ENCODE data around the gene CACNB4. TPM values are rescaled to one million over a fixed set of nuclear protein-coding genes. Genes with fewer than 3 reads are reported as not detected.

The CACNB4 gene
- total RNA-seq, 4 donors from 2014 or later, result 0.88 to 4.6 (median 2.6) TPM

DNA sequence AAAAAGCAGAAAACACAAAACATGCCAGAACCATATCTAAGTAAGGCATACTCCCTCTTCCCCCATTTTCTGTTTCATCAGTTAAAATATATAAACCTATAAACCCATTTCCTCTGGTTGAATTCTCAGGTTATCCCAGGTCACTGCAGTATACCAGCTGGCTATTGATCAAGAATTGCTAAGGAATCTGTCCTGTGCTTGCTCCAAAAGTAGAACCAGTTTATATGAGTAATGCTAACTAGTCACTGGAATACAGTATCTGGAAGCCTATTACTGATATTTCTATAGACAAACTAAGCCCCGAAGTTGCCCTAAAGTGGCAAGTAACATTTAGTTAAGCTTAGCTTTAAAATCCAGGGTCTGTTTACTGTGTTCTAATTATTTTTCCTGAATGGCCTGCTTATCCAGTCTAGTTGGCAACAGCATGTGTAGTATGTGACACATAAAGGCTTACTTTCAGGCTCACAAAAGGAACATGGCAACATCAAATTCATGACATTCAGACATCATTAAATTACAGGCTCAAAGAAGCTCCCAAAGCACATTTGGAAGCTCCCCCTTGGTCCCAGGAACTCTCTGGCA, 167.7 kb downstream of the CACNB4 start:
- no peak for DNase-seq

DNA sequence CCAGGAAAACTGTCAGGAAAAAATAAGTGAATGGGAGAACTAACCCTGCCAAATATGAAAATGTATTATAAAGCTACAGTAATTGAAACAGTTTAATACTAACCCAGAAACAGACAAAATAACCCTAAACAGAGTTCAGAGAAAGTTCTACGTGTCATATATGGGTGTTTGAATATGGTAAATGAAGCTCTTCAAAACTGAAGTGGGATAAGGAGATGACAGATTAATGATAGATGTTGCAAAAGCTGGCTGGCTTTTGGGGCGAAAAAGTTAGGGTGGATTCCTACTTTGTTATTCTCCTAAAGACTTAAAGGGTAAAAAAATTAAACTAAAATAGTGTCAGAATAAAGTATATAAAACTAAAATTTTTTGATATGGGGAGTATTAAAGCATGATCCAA, 168.8 kb downstream of the CACNB4 start:
- TF ChIP-seq, protein P1, sequence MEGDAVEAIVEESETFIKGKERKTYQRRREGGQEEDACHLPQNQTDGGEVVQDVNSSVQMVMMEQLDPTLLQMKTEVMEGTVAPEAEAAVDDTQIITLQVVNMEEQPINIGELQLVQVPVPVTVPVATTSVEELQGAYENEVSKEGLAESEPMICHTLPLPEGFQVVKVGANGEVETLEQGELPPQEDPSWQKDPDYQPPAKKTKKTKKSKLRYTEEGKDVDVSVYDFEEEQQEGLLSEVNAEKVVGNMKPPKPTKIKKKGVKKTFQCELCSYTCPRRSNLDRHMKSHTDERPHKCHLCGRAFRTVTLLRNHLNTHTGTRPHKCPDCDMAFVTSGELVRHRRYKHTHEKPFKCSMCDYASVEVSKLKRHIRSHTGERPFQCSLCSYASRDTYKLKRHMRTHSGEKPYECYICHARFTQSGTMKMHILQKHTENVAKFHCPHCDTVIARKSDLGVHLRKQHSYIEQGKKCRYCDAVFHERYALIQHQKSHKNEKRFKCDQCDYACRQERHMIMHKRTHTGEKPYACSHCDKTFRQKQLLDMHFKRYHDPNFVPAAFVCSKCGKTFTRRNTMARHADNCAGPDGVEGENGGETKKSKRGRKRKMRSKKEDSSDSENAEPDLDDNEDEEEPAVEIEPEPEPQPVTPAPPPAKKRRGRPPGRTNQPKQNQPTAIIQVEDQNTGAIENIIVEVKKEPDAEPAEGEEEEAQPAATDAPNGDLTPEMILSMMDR (IDR thresholded peaks at IDR 0.05), result no peak
- Histone ChIP-seq H3K27ac (no peak overlapping the region), H3K4me1 (no peaks in the 10 kb centered on the region), H3K4me3 (no peak overlapping the region), H3K27me3 (no peaks in the 10 kb centered on the region), H3K36me3 (no peaks in the 10 kb centered on the region), H3K9me3 (no peaks in the 10 kb centered on the region)
- no peak for DNase-seq

More for the DNA sequence above, 167.7 kb downstream of the CACNB4 start:
- Histone ChIP-seq H3K36me3 (no peaks in the 10 kb centered on the region), H3K9me3 (no peaks in the 10 kb centered on the region), H3K4me1 (no peaks in the 10 kb centered on the region), H3K4me3 (no peak overlapping the region), H3K27ac (no peak overlapping the region), H3K27me3 (no peaks in the 10 kb centered on the region)
- TF ChIP-seq, protein P1 (IDR thresholded peaks at IDR 0.05), result no peak
- no peak for TF ChIP-seq POLR2A (IDR thresholded peaks at IDR 0.05)

DNA sequence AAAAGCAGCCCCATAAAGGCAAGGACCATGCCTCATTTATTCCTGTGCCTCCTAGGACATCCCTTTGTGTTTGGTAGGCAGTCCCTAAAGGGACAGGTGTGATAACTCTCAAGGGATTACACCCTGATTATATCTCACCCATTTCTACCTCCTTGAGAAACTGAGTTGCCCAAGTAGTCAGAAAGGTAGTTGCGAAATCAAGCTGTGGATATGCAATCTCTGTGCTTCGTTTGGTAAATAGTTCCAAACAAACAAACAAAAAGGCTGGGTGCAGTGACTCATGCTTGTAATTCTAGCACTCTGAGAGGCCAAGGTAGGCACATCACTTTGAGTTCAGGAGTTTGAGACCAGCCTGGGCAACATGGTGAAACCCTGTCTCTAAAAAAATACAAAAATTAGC, 170.5 kb downstream of the CACNB4 start:
- Histone ChIP-seq H3K27me3 (no peaks in the 10 kb centered on the region), H3K36me3 (no peaks in the 10 kb centered on the region), H3K4me3 (no peak overlapping the region), H3K4me1 (peaks cover 0 to under 1% (median 0%) of the 10 kb centered on the region in 4 donors), H3K9me3 (no peaks in the 10 kb centered on the region), H3K27ac (no peak overlapping the region)
- no peak for DNase-seq
- TF ChIP-seq POLR2A (IDR thresholded peaks at IDR 0.05), result no peak
- TF ChIP-seq, protein P1 (IDR thresholded peaks at IDR 0.05), result no peak

DNA sequence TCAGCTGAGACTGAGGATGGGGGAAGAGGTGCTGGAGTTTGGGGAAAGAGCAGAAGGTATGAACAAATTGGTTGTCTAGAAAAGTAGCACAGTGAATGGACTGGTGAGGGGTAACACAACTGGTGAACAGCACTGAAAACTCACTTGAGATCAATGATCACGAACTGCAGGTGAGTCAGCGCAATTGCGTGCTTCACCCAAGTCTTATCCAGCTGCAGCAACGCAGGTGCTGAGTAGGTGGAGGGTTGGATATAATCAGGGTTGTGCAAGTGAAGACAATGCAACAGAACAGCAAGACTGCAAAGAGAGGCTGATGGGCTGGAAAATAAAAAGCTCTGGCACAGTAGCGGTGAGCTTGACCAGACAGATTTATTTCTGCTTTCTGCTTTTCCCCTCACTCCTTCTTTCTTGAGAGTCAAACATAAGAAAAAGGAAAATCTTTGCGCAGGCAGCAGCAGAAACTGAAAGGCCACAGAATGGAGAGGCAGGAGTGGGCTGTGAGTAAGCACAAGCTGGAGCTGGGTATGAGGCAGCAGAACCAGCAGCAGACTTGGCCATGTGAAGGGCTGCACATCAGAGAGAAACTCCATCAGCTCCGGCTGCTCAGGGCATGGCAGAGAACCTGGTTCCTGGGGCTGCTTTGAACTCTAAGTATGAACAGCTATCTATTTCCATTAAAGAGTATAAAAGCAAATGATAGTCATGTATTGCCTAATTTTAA, 171.2 kb downstream of the CACNB4 start:
- Histone ChIP-seq H3K27ac (no peak overlapping the region), H3K27me3 (no peaks in the 10 kb centered on the region), H3K9me3 (no peaks in the 10 kb centered on the region), H3K4me3 (no peak overlapping the region), H3K4me1 (peaks cover 0 to 7% (median 0%) of the 10 kb centered on the region in 4 donors), H3K36me3 (no peaks in the 10 kb centered on the region)
- no peak for DNase-seq
- TF ChIP-seq, protein P1 (IDR thresholded peaks at IDR 0.05), result no peak
- TF ChIP-seq POLR2A (IDR thresholded peaks at IDR 0.05), result no peak

DNA sequence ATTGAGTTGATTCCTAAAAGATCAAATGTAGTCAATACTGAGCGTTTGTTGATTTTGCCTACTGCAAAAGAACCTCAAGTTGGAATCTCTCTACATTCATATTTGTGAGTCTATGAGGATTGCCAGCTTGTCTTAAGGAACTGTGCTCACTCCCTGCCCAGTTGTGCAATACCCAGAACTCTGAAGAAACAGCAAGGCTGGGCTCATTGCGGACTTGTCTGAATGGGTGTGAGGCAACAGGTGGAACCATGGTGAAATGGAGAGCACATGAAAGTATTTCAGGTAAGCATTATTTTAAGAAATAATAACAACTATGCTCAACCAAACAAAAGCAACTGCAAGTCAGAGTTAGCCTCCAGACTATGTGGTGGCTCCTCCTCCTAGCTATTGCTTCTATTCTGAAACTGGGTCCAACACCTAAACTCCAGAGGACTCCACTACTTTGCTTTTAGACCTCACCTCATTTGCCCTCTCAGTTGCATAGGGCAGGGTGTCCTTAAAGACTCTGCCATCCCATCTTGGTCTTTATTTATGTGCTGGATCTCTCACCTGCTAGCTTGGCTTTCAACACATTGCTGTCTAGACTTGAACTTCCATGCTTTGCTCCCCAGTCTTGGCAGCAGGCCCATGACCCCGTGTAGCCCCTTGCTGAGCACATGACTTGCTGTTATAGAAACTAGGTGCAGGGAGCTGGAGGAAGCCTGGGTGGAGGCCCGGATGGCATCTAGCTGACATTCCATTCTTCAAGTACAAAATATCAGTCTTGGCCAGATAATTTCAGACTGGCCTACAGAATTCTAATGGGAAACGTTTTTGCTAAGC, 175.8 kb downstream of the CACNB4 start:
- DNase-seq, result peak in 1 of 3 donors; percentile 58
- H3K4me3 ChIP-seq, result no peak overlapping the region
- TF ChIP-seq, protein P1 (IDR thresholded peaks at IDR 0.05), result no peak
- TF ChIP-seq POLR2A (IDR thresholded peaks at IDR 0.05), result no peak
- H3K36me3 ChIP-seq, result no peaks in the 10 kb centered on the region
- H3K4me1 ChIP-seq, result peaks cover 0 to 7% (median 0%) of the 10 kb centered on the region in 4 donors
- no peak overlapping the region for H3K27ac ChIP-seq
- no peaks in the 10 kb centered on the region for H3K27me3 ChIP-seq
- no peaks in the 10 kb centered on the region for H3K9me3 ChIP-seq
